Gastrocnemius medialis (tissue), 4 donors: ENCODE results near the gene UNC5B.

ENCODE experiments used
- CTCF ChIP-seq, 5 experiments: fragments of 450-650 bp in 3 of 5; fragments of 200-600 bp in 2 of 5; sonication (generic) in 2 of 5; IDR thresholded peaks in 4 of 5; conservative IDR thresholded peaks in 1 of 5; 1 replicate in 4 of 5; 2 replicates in 1 of 5; pipeline ENCODE4 v1.5.1; 2016 to 2019; ENCODE audit warnings: antibody characterized with exemption in 5 of 5, mild to moderate bottlenecking in 3 of 5, moderate library complexity in 3 of 5
- POLR2A ChIP-seq, 2 donors: fragments of 450-650 bp; IDR thresholded peaks; one replicate each; pipeline ENCODE4 v1.6.1; 2017; ENCODE audit warnings: antibody characterized with exemption in 2 of 2, mild to moderate bottlenecking in 2 of 2, moderate library complexity in 2 of 2

GRCh38 chr10:71176661-71177060 is 35.7 kb upstream of the UNC5B start:
- no peak for TF ChIP-seq CTCF (IDR thresholded peaks at IDR 0.05 in 4 of 5, conservative IDR thresholded peaks at IDR 0.05 in 1 of 5)
- TF ChIP-seq POLR2A (IDR thresholded peaks at IDR 0.05), result no peak
